HCT116 (cell line): ENCODE measurements around the gene CEP55. TPM values are rescaled to one million over a fixed set of nuclear protein-coding genes. Genes with fewer than 3 reads are reported as not detected.

Experiments
- ATAC-seq: fragments of 200-7000 bp; cut with Tn5 transposase; 2 replicates; pipeline ENCODE4 v1.9.1; 2020; ENCODE audit warnings: mild to moderate bottlenecking, moderate library complexity
- BruUV-seq: library from RNA; stranded (reverse); fragments of 400-500 nt; replicated peaks from 2 replicates; lab custom pipeline; 2021; lab: Mats Ljungman, UMichigan
- CTCF ChIA-PET: fragments of 300-600 bp; sonication (Branson Sonifier 250); formaldehyde crosslinking; loops from one replicate; lab custom pipeline; 2021; ENCODE audit warnings: antibody characterized with exemption; lab: Charles Lee
- POLR2A ChIA-PET: fragments of 300-600, 350-600 bp; sonication (Branson Sonifier 250); formaldehyde crosslinking; loops from one replicate; lab custom pipeline; 2021; ENCODE audit warnings: antibody characterized with exemption; lab: Charles Lee
- RAD21 ChIA-PET, 2 experiments: fragments of 300-600 bp; sonication (Branson Sonifier 250); formaldehyde crosslinking; loops; one replicate each; lab custom pipeline; 2023; ENCODE audit warnings: low total read pairs in 2 of 2; ENCODE audit not compliant: uncharacterized antibody in 2 of 2, unreplicated experiment in 2 of 2, low non-redundant PET in 1 of 2; lab: Charles Lee
- DNase-seq: peaks from one replicate; pipeline ENCODE4 v3.0.0-alpha.2; 2010; ENCODE audit warnings: low read depth, low spot score
- H2AFZ ChIP-seq: fragments of 200-600 bp; shearing (Covaris generic), sonication (generic); 2 replicates; pipeline ENCODE4 v1.6.1; 2017; ENCODE audit warnings: low read depth, mixed run types, mixed read lengths, antibody characterized with exemption, low read length; ENCODE audit not compliant: poor library complexity, severe bottlenecking
- H3K27ac ChIP-seq: 2 replicates; pipeline ENCODE4 v1.5.1; 2012; ENCODE audit warnings: low read depth, low read length
- H3K27me3 ChIP-seq: fragments of 200-600 bp; sonication (generic); 2 replicates; pipeline ENCODE4 v1.6.1; 2016; ENCODE audit warnings: mixed run types, low read length, mixed read lengths; ENCODE audit not compliant: insufficient read depth
- H3K36me3 ChIP-seq, 2 experiments: fragments of 200-500 bp in 1 of 2; fragments of 200-600 bp in 1 of 2; sonication (Bioruptor generic) in 1 of 2; sonication (generic) in 1 of 2; 2 replicates each; pipeline versions ENCODE4 v1.5.1 to v1.6.1; 2014 to 2016; ENCODE audit warnings: low read length in 2 of 2, inconsistent platforms in 1 of 2, mixed read lengths in 1 of 2, mixed run types in 1 of 2; ENCODE audit not compliant: insufficient read depth in 2 of 2, control insufficient read depth in 1 of 2
- H3K4me1 ChIP-seq, 2 experiments: fragments of 200-600 bp in 1 of 2; sonication (generic) in 1 of 2; 2 replicates each; pipeline versions ENCODE4 v1.5.1 to v1.6.1; 2012 to 2017; ENCODE audit warnings: low read length in 2 of 2, inconsistent platforms in 1 of 2, mild to moderate bottlenecking in 1 of 2, mixed read lengths in 1 of 2, mixed run types in 1 of 2, moderate library complexity in 1 of 2; ENCODE audit not compliant: insufficient read depth in 2 of 2, control insufficient read depth in 1 of 2
- H3K4me2 ChIP-seq: fragments of 200-600 bp; sonication (generic); 2 replicates; pipeline ENCODE4 v1.6.1; 2017; ENCODE audit warnings: mixed run types, low read length, mixed read lengths
- H3K4me3 ChIP-seq, 2 experiments: fragments of 200-600 bp in 1 of 2; sonication (generic) in 1 of 2; replicated peaks in 1 of 2; 2 replicates each; pipeline ENCODE4 v1.5.1; 2011 to 2016; ENCODE audit warnings: low read length in 2 of 2, control low read depth in 1 of 2, low read depth in 1 of 2, mild to moderate bottlenecking in 1 of 2, mixed read lengths in 1 of 2, mixed run types in 1 of 2
- H3K79me2 ChIP-seq: fragments of 200-600 bp; sonication (generic); 2 replicates; pipeline ENCODE4 v1.6.1; 2017; ENCODE audit warnings: mild to moderate bottlenecking, mixed run types, low read length, moderate library complexity, mixed read lengths; ENCODE audit not compliant: insufficient read depth
- H3K9ac ChIP-seq: fragments of 200-600 bp; sonication (generic); 2 replicates; pipeline ENCODE4 v1.6.1; 2016; ENCODE audit warnings: low read length, mixed read lengths
- H3K9me2 ChIP-seq: fragments of 200-600 bp; sonication (generic), shearing (Covaris generic); 2 replicates; pipeline ENCODE4 v1.6.1; 2017; ENCODE audit warnings: mixed run types, mild to moderate bottlenecking, moderate library complexity; ENCODE audit not compliant: insufficient read depth
- H3K9me3 ChIP-seq, 2 experiments: fragments of 200-500 bp in 1 of 2; fragments of 200-600 bp in 1 of 2; sonication (Bioruptor generic) in 1 of 2; sonication (generic) in 1 of 2; 2 replicates each; pipeline ENCODE4 v1.6.1; 2014 to 2017; ENCODE audit warnings: low read length in 2 of 2, mixed read lengths in 2 of 2, inconsistent platforms in 1 of 2, low read depth in 1 of 2, mild to moderate bottlenecking in 1 of 2, mixed run types in 1 of 2, moderate library complexity in 1 of 2; ENCODE audit not compliant: control insufficient read depth in 1 of 2, insufficient read depth in 1 of 2
- H4K20me1 ChIP-seq: fragments of 200-600 bp; sonication (generic), shearing (Covaris generic); 2 replicates; pipeline ENCODE4 v1.6.1; 2017; ENCODE audit warnings: mixed run types, mild to moderate bottlenecking, moderate library complexity; ENCODE audit not compliant: insufficient read depth
- EGR1 ChIP-seq: IDR thresholded peaks from 2 replicates; pipeline ENCODE4 v1.6.1; 2012; ENCODE audit warnings: low read depth
- EZH2 ChIP-seq: fragments of 200-600 bp; sonication (generic); IDR thresholded peaks from 2 replicates; pipeline ENCODE4 v1.6.1; 2017; ENCODE audit warnings: antibody characterized with exemption, mixed run types
- FOSL1 ChIP-seq: IDR thresholded peaks from 2 replicates; pipeline ENCODE4 v1.6.1; 2012; ENCODE audit warnings: low read depth
- MAX ChIP-seq: IDR thresholded peaks from 2 replicates; pipeline ENCODE4 v1.6.1; 2012
- POLR2A ChIP-seq: IDR thresholded peaks from 2 replicates; pipeline ENCODE4 v1.7.0; 2011; ENCODE audit warnings: borderline replicate concordance; ENCODE audit not compliant: insufficient read depth, insufficient read length; ENCODE audit errors: extremely low read depth
- RAD21 ChIP-seq: IDR thresholded peaks from 2 replicates; pipeline ENCODE4 v1.6.1; 2012; ENCODE audit warnings: low read depth, mild to moderate bottlenecking
- REST ChIP-seq: IDR thresholded peaks from 2 replicates; pipeline ENCODE4 v1.6.1; 2012; ENCODE audit warnings: low read depth
- SRF ChIP-seq: IDR thresholded peaks from 2 replicates; pipeline ENCODE4 v1.6.1; 2012; ENCODE audit warnings: low read depth
- YY1 ChIP-seq: IDR thresholded peaks from 2 replicates; pipeline ENCODE4 v1.6.1; 2011; ENCODE audit warnings: low read length, low read depth, moderate library complexity, mild to moderate bottlenecking; ENCODE audit not compliant: insufficient replicate concordance; ENCODE audit errors: extremely low read depth
- ZBTB33 ChIP-seq: IDR thresholded peaks from 2 replicates; pipeline ENCODE4 v1.6.1; 2011; ENCODE audit warnings: mild to moderate bottlenecking, low read length, moderate library complexity; ENCODE audit not compliant: insufficient replicate concordance; ENCODE audit errors: extremely low read depth
- ZNF274 ChIP-seq: fragments of 200-500 bp; sonication (Bioruptor generic); IDR thresholded peaks from 2 replicates; pipeline ENCODE4 v1.6.1; 2014; ENCODE audit warnings: mild to moderate bottlenecking, low read depth, low read length, inconsistent platforms
- intact Hi-C: fragments of 100-400 bp; cut with micrococcal nuclease; formaldehyde crosslinking; loops from 2 replicates; pipeline ENCODE4 v1.10.0; 2022
- total RNA-seq: library from RNA; stranded (reverse); gene quantifications from one replicate; pipeline ENCODE4 v1.2.1, GENCODE V29; 2021; ENCODE audit not compliant: unreplicated experiment

The CEP55 gene
- total RNA-seq, 1 experiment from 2014 or later, result 63.7 TPM

- intact Hi-C loops, result no loop called here
- ATAC-seq (no peak), DNase-seq (no peak)
- TF ChIP-seq POLR2A (no peak), EGR1 (no peak), RAD21 (no peak), ZNF274 (no peak), ZBTB33 (no peak), EZH2 (no peak), MAX (no peak), SRF (no peak), REST (no peak), YY1 (no peak), FOSL1 (no peak)
- TF ChIP-seq, all 23 proteins: peak for 0
- ChIA-PET RAD21 (no interaction called here), POLR2A (no interaction called here), CTCF (no interaction called here)
- Histone ChIP-seq H3K4me2 (no peak overlapping the region), H3K9ac (no peak overlapping the region), H4K20me1 (no peaks in the 10 kb centered on the region), H3K27me3 (no peaks in the 10 kb centered on the region), H3K4me1 (no peaks in the 10 kb centered on the region), H3K9me2 (no peaks in the 10 kb centered on the region), H3K4me3 (no peak overlapping the region), H3K79me2 (no peaks in the 10 kb centered on the region), H3K36me3 (no peaks in the 10 kb centered on the region), H3K9me3 (no peaks in the 10 kb centered on the region), H2AFZ (no peak overlapping the region), H3K27ac (no peak overlapping the region)
- no TSS peak for BruUV-seq
Measured at GRCh38 chr10:93570383-93570782, 74.0 kb downstream of the CEP55 start.
